Stimulated activated effector memory CD8-positive, alpha-beta T cell treated with anti-CD3 and anti-CD28 coated beads, Interleukin-12 subunit alpha, Interleukin-12 subunit beta, amount 100 ng/mL, for 72 hours (primary cell): ENCODE results near the gene MTCL1.

Experiments used
- ATAC-seq: fragments of 150-1000 bp; cut with Tn5 transposase; 2 replicates; pipeline ENCODE4 v1.10.0; 2021
- DNase-seq, 2 donors: peaks; one replicate each; pipeline ENCODE4 v3.0.0; 2021 to 2022; ENCODE audit warnings: low spot score in 2 of 2
- H3K27ac Mint-ChIP-seq: one replicate; pipeline ENCODE4 v1.8.0; 2022; ENCODE audit warnings: mild to moderate bottlenecking, mixed read lengths
- H3K36me3 Mint-ChIP-seq: one replicate; pipeline ENCODE4 v1.8.0; 2022; ENCODE audit warnings: mild to moderate bottlenecking, mixed read lengths
- H3K4me1 Mint-ChIP-seq: one replicate; pipeline ENCODE4 v1.8.0; 2022; ENCODE audit warnings: mixed read lengths
- H3K4me3 Mint-ChIP-seq: one replicate; pipeline ENCODE4 v1.8.0; 2022; ENCODE audit warnings: mild to moderate bottlenecking, mixed read lengths
- H3K9me3 Mint-ChIP-seq: one replicate; pipeline ENCODE4 v1.8.0; 2022; ENCODE audit warnings: mixed read lengths

The MTCL1 gene

DNA sequence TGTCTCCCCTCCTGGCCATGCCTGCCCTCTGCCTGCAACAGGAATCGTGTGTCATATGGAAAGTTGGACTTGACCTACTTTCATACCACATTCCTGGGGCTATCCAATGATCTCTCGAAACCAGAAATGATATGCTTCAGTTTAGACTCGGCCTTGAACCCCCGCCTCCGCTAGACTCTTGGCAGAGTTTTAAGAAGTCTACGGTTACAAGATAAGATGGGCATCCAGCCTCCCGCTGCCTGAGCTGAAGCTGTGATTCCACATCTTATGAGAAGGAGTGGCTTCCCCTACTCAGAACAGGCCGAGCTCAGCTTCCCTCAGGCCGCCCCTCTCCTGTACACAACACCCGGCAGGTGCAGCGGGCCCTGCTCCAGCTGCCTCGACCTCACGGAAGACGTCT, 73.9 kb downstream of the MTCL1 start:
- H3K4me3 Mint-ChIP-seq = no peak overlapping the region
- H3K36me3 Mint-ChIP-seq = no peaks in the 10 kb centered on the region
- no peaks in the 10 kb centered on the region for H3K4me1 Mint-ChIP-seq
- no peaks in the 10 kb centered on the region for H3K9me3 Mint-ChIP-seq
- H3K27ac Mint-ChIP-seq = no peak overlapping the region
- ATAC-seq = no peak
- no peak for DNase-seq

DNA sequence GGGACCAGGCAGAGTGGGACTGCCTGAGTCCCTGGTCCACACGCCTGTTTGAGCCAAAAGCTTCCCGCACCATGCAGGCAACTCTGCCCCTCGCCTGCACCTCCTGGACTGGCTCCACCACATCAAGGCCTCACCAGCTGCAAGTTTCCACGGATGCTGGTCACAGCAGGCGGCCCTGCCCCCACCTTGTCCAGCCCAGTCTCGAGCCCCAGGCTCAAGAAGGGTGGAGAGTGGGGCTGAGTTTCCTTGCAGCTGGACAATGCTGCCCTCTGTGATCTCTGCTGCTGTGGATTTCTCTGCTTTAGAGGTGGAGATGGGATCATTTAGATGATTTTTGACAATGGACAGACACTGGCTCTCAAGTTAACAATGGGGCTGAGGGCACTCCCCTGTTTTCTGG, 74.9 kb downstream of the MTCL1 start:
- Mint-ChIP-seq H3K36me3 (no peaks in the 10 kb centered on the region), H3K9me3 (no peaks in the 10 kb centered on the region), H3K27ac (no peak overlapping the region), H3K4me3 (no peak overlapping the region), H3K4me1 (no peaks in the 10 kb centered on the region)
- no peak for ATAC-seq
- DNase-seq = no peak

DNA sequence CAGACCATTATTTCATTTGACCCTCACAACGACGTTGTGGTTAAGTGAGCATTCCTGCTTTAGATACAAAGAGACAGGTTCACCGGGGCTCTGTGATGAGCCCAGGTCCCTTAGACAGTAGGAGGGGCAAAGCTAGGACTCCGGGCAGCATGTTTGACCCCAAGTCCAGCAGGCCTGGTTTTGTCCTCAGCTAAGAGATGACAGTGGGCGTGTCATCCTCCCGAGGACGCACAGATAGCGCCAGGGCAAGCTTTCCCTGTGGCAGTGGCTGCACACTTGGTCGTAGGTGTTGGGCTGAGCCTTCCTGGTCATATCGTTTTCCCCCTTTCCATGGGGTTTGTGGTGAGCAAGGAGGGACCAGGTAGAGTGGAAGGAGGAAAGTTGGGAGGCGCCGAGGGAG, 76.3 kb downstream of the MTCL1 start:
- H3K9me3 Mint-ChIP-seq = no peaks in the 10 kb centered on the region
- H3K36me3 Mint-ChIP-seq = no peaks in the 10 kb centered on the region
- DNase-seq = no peak
- no peak overlapping the region for H3K4me3 Mint-ChIP-seq
- no peak for ATAC-seq
- H3K4me1 Mint-ChIP-seq = no peaks in the 10 kb centered on the region
- H3K27ac Mint-ChIP-seq = no peak overlapping the region

DNA sequence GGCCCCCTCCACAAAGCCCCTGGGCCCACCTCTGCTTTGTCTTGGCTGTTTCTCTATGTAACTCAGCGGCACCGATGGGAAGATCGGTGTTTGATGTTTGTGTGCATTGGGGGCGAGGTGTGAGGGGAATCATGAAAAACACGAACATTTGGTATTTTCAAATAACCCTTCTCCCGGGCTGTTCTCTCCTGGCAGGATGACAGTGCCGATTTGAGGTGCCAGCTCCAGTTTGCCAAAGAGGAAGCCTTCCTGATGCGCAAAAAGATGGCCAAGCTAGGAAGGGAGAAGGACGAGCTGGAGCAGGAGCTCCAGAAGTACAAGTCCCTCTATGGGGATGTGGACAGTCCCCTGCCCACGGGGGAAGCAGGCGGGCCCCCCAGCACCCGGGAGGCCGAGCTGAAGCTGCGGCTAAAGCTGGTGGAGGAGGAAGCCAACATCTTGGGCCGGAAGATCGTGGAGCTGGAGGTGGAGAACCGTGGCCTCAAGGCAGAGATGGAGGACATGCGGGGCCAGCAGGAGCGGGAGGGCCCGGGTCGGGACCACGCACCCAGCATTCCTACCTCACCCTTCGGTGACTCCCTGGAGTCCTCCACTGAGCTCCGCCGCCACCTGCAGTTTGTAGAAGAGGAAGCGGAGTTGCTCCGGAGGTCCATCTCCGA, 78.1 kb downstream of the MTCL1 start:
- DNase-seq (no peak), ATAC-seq (no peak)
- H3K4me3 Mint-ChIP-seq = no peak overlapping the region
- no peaks in the 10 kb centered on the region for H3K4me1 Mint-ChIP-seq
- H3K9me3 Mint-ChIP-seq = no peaks in the 10 kb centered on the region
- H3K36me3 Mint-ChIP-seq = no peaks in the 10 kb centered on the region
- no peak overlapping the region for H3K27ac Mint-ChIP-seq

DNA sequence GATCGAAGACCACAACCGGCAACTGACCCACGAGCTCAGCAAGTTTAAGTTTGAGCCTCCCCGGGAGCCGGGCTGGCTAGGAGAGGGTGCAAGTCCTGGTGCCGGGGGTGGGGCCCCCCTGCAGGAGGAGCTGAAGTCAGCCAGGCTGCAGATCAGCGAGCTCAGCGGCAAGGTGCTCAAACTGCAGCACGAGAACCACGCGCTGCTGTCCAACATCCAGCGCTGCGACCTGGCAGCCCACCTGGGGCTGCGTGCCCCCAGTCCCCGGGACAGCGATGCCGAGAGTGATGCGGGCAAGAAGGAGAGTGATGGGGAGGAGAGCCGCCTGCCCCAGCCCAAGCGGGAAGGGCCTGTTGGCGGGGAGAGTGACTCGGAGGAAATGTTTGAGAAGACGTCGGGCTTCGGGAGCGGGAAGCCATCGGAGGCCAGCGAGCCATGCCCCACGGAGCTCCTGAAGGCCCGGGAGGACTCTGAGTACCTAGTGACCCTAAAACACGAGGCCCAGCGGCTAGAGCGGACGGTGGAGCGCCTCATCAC, 78.7 kb downstream of the MTCL1 start:
- no peaks in the 10 kb centered on the region for H3K4me1 Mint-ChIP-seq
- no peaks in the 10 kb centered on the region for H3K9me3 Mint-ChIP-seq
- H3K27ac Mint-ChIP-seq = no peak overlapping the region
- H3K36me3 Mint-ChIP-seq = no peaks in the 10 kb centered on the region
- no peak for DNase-seq
- no peak overlapping the region for H3K4me3 Mint-ChIP-seq
- ATAC-seq = no peak

DNA sequence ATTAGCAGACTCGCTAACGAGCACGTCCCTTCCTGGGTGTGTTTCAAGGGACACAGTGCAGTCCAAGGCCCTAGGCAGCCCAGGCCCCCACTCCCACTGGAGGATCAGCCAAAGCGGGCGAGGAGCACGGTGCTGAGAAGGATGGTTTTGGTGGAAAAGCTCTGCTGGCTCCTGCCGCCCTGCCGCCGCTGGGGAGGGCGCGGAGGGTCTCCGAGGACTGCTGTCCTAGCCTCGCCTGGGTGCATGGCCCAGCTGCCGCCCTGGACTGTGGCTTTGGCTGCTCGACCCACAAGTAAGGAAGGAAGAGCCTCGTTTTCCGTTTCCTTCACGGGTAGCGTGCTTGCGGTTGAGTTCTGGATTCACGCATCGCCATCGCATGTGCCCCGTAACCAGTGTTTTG, 79.9 kb downstream of the MTCL1 start:
- DNase-seq (no peak), ATAC-seq (no peak)
- no peaks in the 10 kb centered on the region for H3K9me3 Mint-ChIP-seq
- H3K27ac Mint-ChIP-seq = no peak overlapping the region
- H3K36me3 Mint-ChIP-seq = no peaks in the 10 kb centered on the region
- no peaks in the 10 kb centered on the region for H3K4me1 Mint-ChIP-seq
- H3K4me3 Mint-ChIP-seq = no peak overlapping the region

DNA sequence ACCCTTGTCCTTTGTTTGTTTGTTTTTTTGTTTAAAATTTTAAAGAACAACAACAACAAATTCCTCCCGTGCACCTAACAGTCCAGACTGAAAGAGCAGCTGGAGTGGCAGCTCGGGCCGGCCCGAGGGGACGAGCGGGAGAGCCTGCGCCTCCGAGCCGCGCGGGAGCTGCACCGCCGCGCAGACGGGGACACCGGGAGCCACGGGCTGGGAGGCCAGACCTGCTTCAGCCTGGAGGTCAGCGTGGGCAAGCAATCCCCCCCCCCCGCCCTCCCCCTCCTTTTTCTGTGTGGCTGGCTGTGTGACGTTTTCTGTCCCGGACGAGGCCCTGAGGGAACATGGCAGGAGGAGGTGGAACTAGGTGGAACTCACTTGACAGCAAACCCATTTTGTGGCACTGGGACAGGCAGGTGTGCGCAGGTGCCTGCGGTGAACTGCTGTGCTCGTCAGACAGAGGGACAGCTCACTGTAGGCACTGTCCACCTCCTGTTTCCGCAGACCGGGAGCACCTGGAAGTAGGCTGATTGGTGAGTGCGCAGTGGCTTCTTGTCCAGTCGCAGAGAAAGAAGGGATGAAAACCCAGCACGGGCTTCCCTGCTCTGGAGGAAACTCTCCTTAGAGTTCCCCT, 80.6 kb downstream of the MTCL1 start:
- ATAC-seq = no peak
- Mint-ChIP-seq H3K9me3 (no peaks in the 10 kb centered on the region), H3K4me1 (no peaks in the 10 kb centered on the region), H3K27ac (no peak overlapping the region), H3K4me3 (no peak overlapping the region), H3K36me3 (no peaks in the 10 kb centered on the region)
- DNase-seq = no peak

DNA sequence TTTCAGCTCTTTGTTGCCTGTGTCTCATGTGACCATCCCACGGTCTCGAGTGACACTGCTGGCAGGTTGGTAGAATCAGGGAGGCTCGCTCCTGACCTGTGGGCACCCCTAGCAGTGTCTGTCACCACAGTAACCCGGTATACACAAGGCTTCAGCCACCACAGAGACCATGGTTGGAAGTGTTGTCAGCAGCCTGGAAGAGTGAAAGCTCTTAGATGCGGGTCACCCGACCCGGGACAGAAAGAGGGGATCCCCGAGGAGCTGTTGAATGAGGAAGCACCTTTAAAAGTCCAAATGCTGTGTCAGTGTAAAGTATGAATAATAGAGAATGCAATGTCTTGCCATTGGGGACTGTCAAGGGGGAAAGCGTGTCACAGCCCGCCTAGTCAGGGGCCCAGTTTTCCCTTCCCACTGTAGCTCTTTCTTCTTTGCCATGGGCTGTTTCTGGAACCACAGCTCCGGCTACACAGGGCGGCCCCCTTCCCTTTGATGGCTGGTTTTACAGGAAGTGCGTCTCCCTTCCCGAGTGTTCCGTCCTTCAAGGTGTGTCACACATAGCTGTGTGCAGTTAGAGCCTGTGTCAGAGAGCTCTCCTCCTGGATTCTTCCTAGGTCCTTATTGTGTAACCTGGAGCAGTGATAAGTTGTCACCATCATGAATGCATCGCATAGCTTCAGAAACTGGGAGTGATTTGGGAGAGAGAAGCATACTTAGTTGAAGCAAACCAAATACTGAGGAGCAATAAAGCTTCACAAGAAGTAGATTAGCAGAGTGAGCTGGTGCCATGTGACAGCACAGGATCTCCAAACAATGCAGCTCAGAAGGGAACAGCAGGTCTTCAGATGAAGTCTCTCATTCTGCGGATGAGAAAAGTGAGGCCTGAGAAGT, 81.4 kb downstream of the MTCL1 start:
- Mint-ChIP-seq H3K4me3 (no peak overlapping the region), H3K9me3 (no peaks in the 10 kb centered on the region), H3K36me3 (no peaks in the 10 kb centered on the region), H3K4me1 (no peaks in the 10 kb centered on the region), H3K27ac (no peak overlapping the region)
- DNase-seq (no peak), ATAC-seq (no peak)

DNA sequence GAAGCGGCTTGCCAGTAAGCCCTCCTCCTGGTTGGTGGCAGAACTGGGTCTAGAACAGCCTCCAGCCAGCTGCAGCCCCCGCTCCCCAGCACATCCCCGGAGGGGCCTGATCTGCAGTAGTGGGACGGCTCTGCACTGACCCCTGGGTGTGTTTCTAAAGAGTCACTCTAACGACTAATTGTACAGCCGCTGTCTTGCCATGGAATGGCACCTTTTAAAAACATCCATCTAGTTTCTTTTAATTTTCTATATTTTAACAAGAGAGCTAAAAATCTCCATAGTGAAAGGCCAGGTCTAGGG, 82.0 kb downstream of the MTCL1 start:
- no peaks in the 10 kb centered on the region for H3K4me1 Mint-ChIP-seq
- ATAC-seq = no peak
- no peak overlapping the region for H3K27ac Mint-ChIP-seq
- no peaks in the 10 kb centered on the region for H3K9me3 Mint-ChIP-seq
- no peak for DNase-seq
- H3K4me3 Mint-ChIP-seq = no peak overlapping the region
- H3K36me3 Mint-ChIP-seq = no peaks in the 10 kb centered on the region

DNA sequence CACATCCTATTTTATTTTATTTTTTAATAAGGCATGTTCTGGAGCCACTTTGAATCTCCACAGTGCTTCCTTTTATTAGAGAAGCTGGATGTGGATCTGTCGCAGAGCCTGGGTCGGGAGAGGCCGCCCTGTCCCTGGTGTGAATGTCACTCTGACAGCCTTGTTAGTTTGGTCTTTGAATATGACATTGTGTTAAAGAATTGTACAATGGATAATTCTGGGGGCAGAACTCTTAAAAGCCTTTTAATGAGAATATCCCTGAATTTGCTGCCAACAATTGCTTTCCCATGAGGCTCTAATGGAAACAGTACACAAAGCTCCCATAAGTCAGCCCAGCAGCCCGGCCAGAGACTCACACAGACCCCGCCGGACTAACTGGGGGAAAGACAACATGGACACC, 82.4 kb downstream of the MTCL1 start:
- no peak overlapping the region for H3K4me3 Mint-ChIP-seq
- DNase-seq = no peak
- H3K4me1 Mint-ChIP-seq = no peaks in the 10 kb centered on the region
- no peaks in the 10 kb centered on the region for H3K9me3 Mint-ChIP-seq
- no peak for ATAC-seq
- no peaks in the 10 kb centered on the region for H3K36me3 Mint-ChIP-seq
- H3K27ac Mint-ChIP-seq = no peak overlapping the region

DNA sequence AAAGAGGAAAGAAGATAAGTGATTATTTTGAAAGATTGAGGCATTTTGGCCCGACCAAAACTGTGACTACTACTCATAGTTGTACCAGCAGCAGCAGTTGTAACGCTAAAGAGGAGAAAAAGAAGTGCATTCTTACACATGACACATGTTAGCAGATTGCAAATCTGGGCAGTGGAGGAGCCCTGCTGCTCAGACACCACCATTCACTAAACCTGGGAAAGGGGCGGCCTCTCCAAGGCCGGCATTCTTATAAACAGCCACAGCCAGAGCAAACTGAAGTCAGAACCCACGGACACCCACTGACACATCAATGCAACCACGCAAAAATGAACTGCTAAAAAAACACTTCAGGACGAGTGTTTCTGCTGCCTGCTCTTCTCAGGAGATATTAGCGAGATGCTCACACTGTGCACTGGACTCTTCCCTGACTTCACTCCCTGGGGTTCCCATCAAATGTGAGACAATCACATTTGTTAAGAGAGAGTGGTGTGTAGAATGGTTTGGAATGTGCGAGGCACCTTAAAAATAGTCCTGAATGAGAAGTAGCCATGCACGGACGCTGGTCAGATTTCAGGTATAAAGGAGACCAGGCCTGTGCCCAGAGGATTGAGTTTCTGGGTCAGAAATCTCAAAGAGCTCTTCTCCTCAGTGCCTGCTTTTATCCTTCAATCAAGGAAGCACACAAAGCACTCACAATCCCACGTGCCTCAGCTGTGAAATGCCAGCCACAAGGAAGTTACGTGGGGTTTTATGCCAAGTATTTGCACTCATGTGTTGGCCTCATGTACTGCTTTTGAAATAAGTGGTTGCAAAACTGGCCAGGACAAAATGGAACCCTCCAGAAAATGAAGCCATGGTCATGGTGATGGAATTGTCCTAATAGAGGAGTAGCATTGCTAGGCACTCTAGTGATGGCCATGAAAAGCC, 83.4 kb downstream of the MTCL1 start:
- Mint-ChIP-seq H3K4me3 (no peak overlapping the region), H3K36me3 (no peaks in the 10 kb centered on the region), H3K27ac (no peak overlapping the region), H3K9me3 (no peaks in the 10 kb centered on the region), H3K4me1 (no peaks in the 10 kb centered on the region)
- ATAC-seq = no peak
- DNase-seq = no peak

DNA sequence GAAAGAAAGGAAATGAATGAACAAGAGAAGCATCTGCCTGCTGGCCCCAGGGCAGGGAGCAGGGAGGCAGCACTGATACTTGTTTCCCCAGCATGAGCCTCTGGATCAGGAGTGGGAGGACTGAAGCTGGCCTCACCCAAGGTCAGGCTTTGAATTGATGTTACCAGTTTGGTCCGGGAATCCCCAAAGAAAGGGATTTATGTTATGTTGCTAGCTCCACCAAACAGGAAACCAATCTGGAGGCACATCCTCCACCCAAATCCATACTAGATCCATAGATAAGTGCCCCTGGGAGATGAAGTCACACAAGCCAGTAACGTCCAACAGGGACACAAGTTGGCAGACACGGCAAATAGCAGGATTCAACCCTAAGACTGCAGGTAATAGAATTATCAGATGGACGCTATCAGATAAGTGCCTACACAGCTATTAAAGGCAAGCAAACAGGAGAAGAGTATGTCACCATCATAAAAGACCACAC, 85.9 kb downstream of the MTCL1 start:
- ATAC-seq (no peak), DNase-seq (no peak)
- H3K4me3 Mint-ChIP-seq = no peak overlapping the region
- H3K36me3 Mint-ChIP-seq = no peaks in the 10 kb centered on the region
- no peak overlapping the region for H3K27ac Mint-ChIP-seq
- H3K4me1 Mint-ChIP-seq = no peaks in the 10 kb centered on the region
- H3K9me3 Mint-ChIP-seq = no peaks in the 10 kb centered on the region

DNA sequence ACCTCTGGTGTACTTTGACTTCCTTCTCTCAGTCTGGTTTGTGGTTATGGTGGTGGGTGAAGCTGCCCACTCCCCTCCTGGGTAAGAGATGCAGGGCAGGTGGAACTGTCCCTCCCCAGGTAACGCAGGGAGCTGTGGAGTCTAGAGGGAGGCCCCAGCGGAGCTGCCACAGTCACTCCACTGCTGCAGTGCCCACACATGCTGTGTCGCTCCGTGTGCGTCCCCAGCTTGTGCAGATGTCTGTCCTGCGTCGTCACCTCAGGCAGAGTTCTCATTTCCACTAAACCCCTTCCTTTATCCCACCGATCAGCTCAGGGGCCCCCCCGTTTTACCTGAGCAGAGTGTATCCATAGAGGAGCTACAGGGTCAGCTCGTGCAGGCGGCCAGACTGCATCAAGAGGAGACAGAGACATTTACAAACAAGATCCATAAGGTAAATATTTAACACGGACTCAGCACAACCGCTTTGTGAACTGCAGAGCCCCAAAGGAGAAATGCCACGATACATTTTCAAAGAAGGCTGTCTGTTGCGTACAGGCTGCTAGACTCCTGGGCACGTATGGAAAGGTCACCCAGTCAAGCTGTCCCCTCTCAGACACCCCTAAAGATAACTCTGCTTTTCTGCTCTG, 87.4 kb downstream of the MTCL1 start:
- no peak for DNase-seq

DNA sequence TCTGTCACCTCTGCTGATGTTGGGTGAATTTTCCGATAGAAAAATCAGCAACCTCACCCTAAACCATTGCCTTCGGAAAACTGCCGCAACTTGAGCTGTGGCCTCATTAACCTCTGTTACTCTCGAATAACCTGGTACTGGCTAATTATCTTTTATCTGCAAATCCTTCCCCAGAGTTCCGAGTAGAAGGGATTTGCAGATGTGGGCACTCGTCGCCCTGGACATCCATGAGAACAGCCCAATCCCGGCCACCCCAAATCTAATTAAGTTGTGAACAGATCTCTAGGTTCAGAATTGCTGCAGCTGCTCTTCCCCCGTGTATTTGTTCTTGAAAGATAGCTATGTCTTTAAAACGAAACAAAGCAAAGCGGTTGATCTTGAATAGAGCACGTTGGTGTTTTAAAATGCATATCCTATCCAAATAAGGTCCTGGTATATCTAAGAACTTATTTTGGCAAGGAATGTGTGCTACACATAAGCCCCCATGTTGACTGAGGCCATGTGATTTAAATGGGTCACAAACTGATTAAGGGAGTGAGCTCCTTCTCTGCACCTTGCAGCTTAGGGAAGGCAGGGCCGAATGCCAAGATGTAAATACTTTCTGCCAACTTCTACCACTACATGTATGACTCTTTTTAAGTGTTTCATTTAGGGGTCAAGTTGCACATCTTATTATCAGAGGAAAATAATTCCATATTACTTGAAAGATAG, 88.2 kb downstream of the MTCL1 start:
- no peaks in the 10 kb centered on the region for H3K36me3 Mint-ChIP-seq
- DNase-seq = no peak
- no peak overlapping the region for H3K4me3 Mint-ChIP-seq
- ATAC-seq = no peak
- no peaks in the 10 kb centered on the region for H3K9me3 Mint-ChIP-seq
- H3K27ac Mint-ChIP-seq = no peak overlapping the region
- H3K4me1 Mint-ChIP-seq = no peaks in the 10 kb centered on the region

More for the DNA sequence above, 87.4 kb downstream of the MTCL1 start:
- ATAC-seq = no peak
- H3K4me1 Mint-ChIP-seq = no peaks in the 10 kb centered on the region
- H3K4me3 Mint-ChIP-seq = no peak overlapping the region
- no peaks in the 10 kb centered on the region for H3K36me3 Mint-ChIP-seq
- H3K27ac Mint-ChIP-seq = no peak overlapping the region
- H3K9me3 Mint-ChIP-seq = no peaks in the 10 kb centered on the region
